Heart left ventricle (tissue), 16 donors: ENCODE results near the gene CAV1. TPM values are rescaled to one million over a fixed set of nuclear protein-coding genes. Genes with fewer than 3 reads are reported as not detected.
A peak's percentile ranks its signal among the peaks of the same experiment; 100 is the strongest.

Experiments used
- ATAC-seq, 4 donors: fragments of 200-7000 bp; cut with Tn5 transposase; one replicate each; pipeline ENCODE4 v1.9.1; 2020 to 2022; ENCODE audit warnings: moderate library complexity in 4 of 4, mild to moderate bottlenecking in 3 of 4, moderate number of reproducible peaks in 1 of 4
- DNase-seq, 5 donors: peaks; one replicate each; pipeline ENCODE4 v3.0.0-alpha.2; 2020
- H3K27ac ChIP-seq, 12 donors: fragments of 200-600 bp; sonication (generic) in 4 of 12; one replicate each; pipeline versions ENCODE4 v1.5.0 to v1.8.0; 2016 to 2022; ENCODE audit warnings: mild to moderate bottlenecking in 2 of 12
- H3K27me3 ChIP-seq, 9 donors: fragments of 200-600 bp; sonication (generic) in 2 of 9; one replicate each; pipeline versions ENCODE4 v1.5.1 to v1.8.0; 2016 to 2022; ENCODE audit warnings: mild to moderate bottlenecking in 3 of 9
- H3K36me3 ChIP-seq, 9 donors: fragments of 200-600 bp; sonication (generic) in 2 of 9; one replicate each; pipeline versions ENCODE4 v1.5.0 to v1.8.0; 2018 to 2022; ENCODE audit warnings: mild to moderate bottlenecking in 2 of 9
- H3K4me1 ChIP-seq, 12 donors: fragments of 200-600 bp; sonication (generic) in 4 of 12; one replicate each; pipeline versions ENCODE4 v1.5.0 to v1.8.0; 2016 to 2022; ENCODE audit warnings: mild to moderate bottlenecking in 3 of 12
- H3K4me3 ChIP-seq, 12 donors: fragments of 200-600 bp; sonication (generic) in 4 of 12; one replicate each; pipeline versions ENCODE4 v1.5.0 to v1.8.0; 2017 to 2022; ENCODE audit warnings: mild to moderate bottlenecking in 9 of 12, moderate library complexity in 4 of 12
- H3K9me3 ChIP-seq, 12 donors: fragments of 200-600 bp; sonication (generic) in 4 of 12; one replicate each; pipeline versions ENCODE4 v1.5.0 to v1.8.0; 2016 to 2022; ENCODE audit warnings: mild to moderate bottlenecking in 1 of 12
- POLR2A ChIP-seq, 2 donors: fragments of 450-650 bp; IDR thresholded peaks; one replicate each; pipeline ENCODE4 v1.6.1; 2017; ENCODE audit warnings: antibody characterized with exemption in 2 of 2, mild to moderate bottlenecking in 2 of 2, moderate library complexity in 2 of 2
- WGBS, 4 donors: extraction: QIAGEN DNeasy Blood & Tissue Kit in 2 of 4; methylation state at CpG; one replicate each; pipeline versions ENCODE4 v1.1.5 to v1.1.7; 2013 to 2018; 5-methylcytosine and 5-hydroxymethylcytosine counted together
- intact Hi-C, 10 donors: fragments of 100-400 bp; cut with DNase I; formaldehyde crosslinking; loops; one replicate each; pipeline versions ENCODE4 v1.11.1 to v1.14.2; 2022
- polyA plus RNA-seq, 2 donors: library from polyadenylated mRNA; stranded (reverse); fragments of 200-250 nt; gene quantifications; one replicate each; pipeline ENCODE4 v1.2.3, GENCODE V29; 2013
- total RNA-seq, 9 donors: library from RNA; depleted of rRNA in 2 of 9; stranded (reverse); fragments of >200 nt in 2 of 9; fragmentation: NEBNext Ultra II Directional in 3 of 9; extraction: Animal tissue kit (Norgen Biotek cat#: 25700) in 3 of 9; gene quantifications; one replicate each; pipeline versions ENCODE4 v1.1.0 to v1.2.4, GENCODE V29; 2016 to 2023
- TF ChIP-seq, protein P1 (sequence below), 12 donors: fragments of 200-600 bp; sonication (generic) in 4 of 12; IDR thresholded peaks; one replicate each; pipeline versions ENCODE4 v1.5.0 to v1.8.0; 2018 to 2022; ENCODE audit warnings: antibody characterized with exemption in 12 of 12, mild to moderate bottlenecking in 5 of 12
- donor health status: ischemic (EF 13 %, LVEDD 7.1; RV severe dilation, severe dysfunction).
- donor health status: healthy with polysubstance abuse.
- donor health status: DM: no; HTN: yes; CAD: no.
- donor health status: DM: no; HTN: no; CAD: no.
- donor health status: ischemic (EF 25% LVEDD 6.9; RV normal size, moderate dysfunction).
- donor health status: ischemic (EF 25% LVEDD 5.7; RV mildly dilated, moderate dysfunction).
- donor health status: healthy.
- donor health status: DM: yes; HTN: yes; CAD: no.
- donor health status: ischemic (EF 35%, LVEDD 5.7; RV mildly dilated, moderate dysfunction).
- donor health status: nonischemic (EF 11% LVEDD 7.7; RV severe dilation, severe dysfunction).
- donor health status: DM: yes; HTN: yes; CAD: no.
- donor health status: PGD.
- donor health status: ischemic (EF 29% LVEDD 5.4; RV normal size, mild dysfunction).
- donor health status: nonischemic (EF 23%, LVEDD 6.1; RV moderate dilation, normal function).

CAV1 gene
- total and polyA plus RNA-seq, 11 donors = 125 to 408 (median 281) TPM

DNA sequence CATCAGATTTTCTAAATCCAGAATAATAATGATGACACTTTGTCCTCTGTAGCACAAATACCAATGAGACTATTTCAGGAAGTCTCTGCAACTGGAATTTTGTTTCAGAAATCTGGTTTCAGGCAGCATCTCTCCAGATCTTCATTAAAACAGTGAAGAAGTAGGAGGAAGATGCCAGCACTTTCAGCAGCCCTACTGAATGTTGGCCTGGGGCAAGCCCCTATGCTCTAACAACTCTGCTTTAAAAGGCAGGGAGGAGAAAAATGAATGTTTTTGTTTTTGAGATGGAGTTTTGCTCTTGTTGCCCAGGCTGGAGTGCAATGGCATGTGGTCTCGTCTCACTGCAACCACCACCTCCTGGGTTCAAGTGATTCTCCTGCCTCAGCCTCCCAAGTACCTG, 7.2 kb upstream of the CAV1 start:
- H3K4me3 ChIP-seq = no peak overlapping the region
- ATAC-seq (no peak), DNase-seq (no peak)
- no peaks in the 10 kb centered on the region for H3K9me3 ChIP-seq
- H3K36me3 ChIP-seq = no peaks in the 10 kb centered on the region
- WGBS, 4 donors = 94 to 100% (median 98%) methylated on average over 1 of the region's 1 CpG
- TF ChIP-seq, protein P1, sequence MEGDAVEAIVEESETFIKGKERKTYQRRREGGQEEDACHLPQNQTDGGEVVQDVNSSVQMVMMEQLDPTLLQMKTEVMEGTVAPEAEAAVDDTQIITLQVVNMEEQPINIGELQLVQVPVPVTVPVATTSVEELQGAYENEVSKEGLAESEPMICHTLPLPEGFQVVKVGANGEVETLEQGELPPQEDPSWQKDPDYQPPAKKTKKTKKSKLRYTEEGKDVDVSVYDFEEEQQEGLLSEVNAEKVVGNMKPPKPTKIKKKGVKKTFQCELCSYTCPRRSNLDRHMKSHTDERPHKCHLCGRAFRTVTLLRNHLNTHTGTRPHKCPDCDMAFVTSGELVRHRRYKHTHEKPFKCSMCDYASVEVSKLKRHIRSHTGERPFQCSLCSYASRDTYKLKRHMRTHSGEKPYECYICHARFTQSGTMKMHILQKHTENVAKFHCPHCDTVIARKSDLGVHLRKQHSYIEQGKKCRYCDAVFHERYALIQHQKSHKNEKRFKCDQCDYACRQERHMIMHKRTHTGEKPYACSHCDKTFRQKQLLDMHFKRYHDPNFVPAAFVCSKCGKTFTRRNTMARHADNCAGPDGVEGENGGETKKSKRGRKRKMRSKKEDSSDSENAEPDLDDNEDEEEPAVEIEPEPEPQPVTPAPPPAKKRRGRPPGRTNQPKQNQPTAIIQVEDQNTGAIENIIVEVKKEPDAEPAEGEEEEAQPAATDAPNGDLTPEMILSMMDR (IDR thresholded peaks at IDR 0.05) = no peak
- TF ChIP-seq POLR2A (IDR thresholded peaks at IDR 0.05) = no peak
- no peaks in the 10 kb centered on the region for H3K27me3 ChIP-seq
- peaks cover 0 to 12% (median 5%) of the 10 kb centered on the region in 12 donors for H3K4me1 ChIP-seq
- no peak overlapping the region for H3K27ac ChIP-seq
- intact Hi-C loops = no loop called here

DNA sequence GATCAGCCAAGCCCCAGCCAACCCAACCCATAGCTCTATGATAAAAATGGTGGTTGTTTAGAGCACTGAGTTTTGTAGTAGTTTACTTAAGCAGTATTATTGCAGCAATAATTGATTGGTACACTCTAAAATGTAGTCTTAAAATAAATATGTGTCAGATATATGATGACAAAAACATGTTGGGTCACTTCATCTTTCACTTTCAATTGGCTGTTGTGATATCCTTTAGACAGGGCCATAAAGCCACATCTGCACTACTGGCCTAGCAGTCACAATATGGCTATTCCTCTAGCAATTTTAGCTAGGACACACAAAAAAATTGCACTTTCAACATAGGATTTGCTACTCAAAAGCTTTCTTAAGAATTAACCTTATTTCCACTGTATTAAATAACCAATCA, 5.9 kb upstream of the CAV1 start:
- DNase-seq (no peak), ATAC-seq (no peak)
- Histone ChIP-seq H3K36me3 (no peaks in the 10 kb centered on the region), H3K9me3 (no peaks in the 10 kb centered on the region), H3K27me3 (peaks cover 0 to 3% (median 0%) of the 10 kb centered on the region in 9 donors), H3K4me3 (no peak overlapping the region), H3K27ac (no peak overlapping the region), H3K4me1 (peaks cover 0 to 13% (median 6%) of the 10 kb centered on the region in 12 donors)
- no peak for TF ChIP-seq POLR2A (IDR thresholded peaks at IDR 0.05)
- TF ChIP-seq, protein P1 (IDR thresholded peaks at IDR 0.05) = no peak
- intact Hi-C loops = no loop called here

DNA sequence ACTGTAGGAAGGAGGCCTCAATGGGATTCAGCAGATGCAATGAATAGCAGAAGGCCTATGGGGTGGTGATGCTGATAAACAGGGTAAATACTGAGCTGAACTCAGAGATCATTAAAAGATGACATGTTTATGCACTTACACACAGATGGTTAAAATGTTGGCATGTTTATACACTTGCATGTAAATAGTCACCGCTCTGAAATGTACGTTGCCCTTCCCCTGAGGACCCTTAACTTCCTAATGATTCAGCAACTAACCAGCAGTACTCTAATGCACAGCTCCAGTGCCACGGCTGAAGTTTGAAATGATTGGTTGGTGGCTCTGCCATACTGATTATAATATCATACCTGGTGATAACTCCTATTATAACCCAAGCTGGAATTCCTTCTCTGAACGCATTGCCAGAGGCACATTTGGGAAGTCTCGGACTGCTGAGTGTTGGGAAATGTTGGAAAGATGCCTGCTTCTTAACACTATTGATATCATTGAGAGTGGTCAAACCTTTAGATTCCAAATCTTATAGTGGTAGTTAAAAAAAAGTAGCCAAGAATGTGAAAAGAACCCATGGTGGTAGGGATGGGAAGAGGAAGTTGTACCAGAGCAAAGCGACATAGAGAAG, 3.7 kb upstream of the CAV1 start:
- Histone ChIP-seq H3K36me3 (no peaks in the 10 kb centered on the region), H3K9me3 (no peaks in the 10 kb centered on the region), H3K4me1 (peaks cover 2 to 21% (median 6%) of the 10 kb centered on the region in 12 donors), H3K27me3 (peaks cover 0 to 23% (median 0%) of the 10 kb centered on the region in 9 donors), H3K4me3 (no peak overlapping the region), H3K27ac (no peak overlapping the region)
- TF ChIP-seq, protein P1 (IDR thresholded peaks at IDR 0.05) = no peak
- TF ChIP-seq POLR2A (IDR thresholded peaks at IDR 0.05) = no peak
- ATAC-seq = no peak
- WGBS, 4 donors = 64 to 79% (median 72%) methylated on average over 6 of the region's 6 CpGs
- intact Hi-C loops = loop anchor here in 3 of 10 donors (10.0 kb wide), 4 partner anchors 64 to 266 kb away; no protein-coding TSS in a partner anchor
- no peak for DNase-seq

DNA sequence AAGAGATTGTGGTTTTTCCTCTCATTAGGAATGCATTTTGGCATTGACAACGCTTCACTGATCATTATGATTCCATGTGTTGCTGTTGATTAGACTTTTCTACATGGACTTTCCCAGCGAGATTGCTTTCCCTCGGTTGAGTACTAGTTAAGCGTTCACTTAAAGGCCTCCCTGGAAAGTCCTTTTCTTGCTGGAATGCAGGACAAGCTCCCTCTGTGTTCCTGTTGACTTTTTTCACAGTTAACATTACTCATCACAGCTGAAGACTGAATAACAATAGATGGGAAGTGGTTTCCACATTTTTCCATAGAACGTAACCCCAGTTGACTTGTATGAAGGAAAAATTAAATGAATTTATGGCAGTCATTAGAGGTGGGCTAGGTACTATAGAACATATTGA, 2.6 kb upstream of the CAV1 start:
- H3K4me1 ChIP-seq = peaks cover 2 to 21% (median 8%) of the 10 kb centered on the region in 12 donors
- no peak overlapping the region for H3K4me3 ChIP-seq
- 52 to 65% (median 59%) methylated on average over 5 of the region's 5 CpGs for WGBS, 4 donors
- TF ChIP-seq, protein P1 (IDR thresholded peaks at IDR 0.05) = no peak
- TF ChIP-seq POLR2A (IDR thresholded peaks at IDR 0.05) = no peak
- no peak for ATAC-seq
- peaks cover 0 to 5% (median under 1%) of the 10 kb centered on the region in 9 donors for H3K36me3 ChIP-seq
- peak overlapping the region in 11 of 12 donors; percentile 19 to 99 (median 47) for H3K27ac ChIP-seq
- intact Hi-C loops = loop anchor here in 3 of 10 donors (10.0 kb wide), 4 partner anchors 63 to 267 kb away; no protein-coding TSS in a partner anchor
- no peaks in the 10 kb centered on the region for H3K9me3 ChIP-seq
- peaks cover 0 to 24% (median 0%) of the 10 kb centered on the region in 9 donors for H3K27me3 ChIP-seq
- DNase-seq = no peak
